ENCODE data around the gene PTCH1.

DNA sequence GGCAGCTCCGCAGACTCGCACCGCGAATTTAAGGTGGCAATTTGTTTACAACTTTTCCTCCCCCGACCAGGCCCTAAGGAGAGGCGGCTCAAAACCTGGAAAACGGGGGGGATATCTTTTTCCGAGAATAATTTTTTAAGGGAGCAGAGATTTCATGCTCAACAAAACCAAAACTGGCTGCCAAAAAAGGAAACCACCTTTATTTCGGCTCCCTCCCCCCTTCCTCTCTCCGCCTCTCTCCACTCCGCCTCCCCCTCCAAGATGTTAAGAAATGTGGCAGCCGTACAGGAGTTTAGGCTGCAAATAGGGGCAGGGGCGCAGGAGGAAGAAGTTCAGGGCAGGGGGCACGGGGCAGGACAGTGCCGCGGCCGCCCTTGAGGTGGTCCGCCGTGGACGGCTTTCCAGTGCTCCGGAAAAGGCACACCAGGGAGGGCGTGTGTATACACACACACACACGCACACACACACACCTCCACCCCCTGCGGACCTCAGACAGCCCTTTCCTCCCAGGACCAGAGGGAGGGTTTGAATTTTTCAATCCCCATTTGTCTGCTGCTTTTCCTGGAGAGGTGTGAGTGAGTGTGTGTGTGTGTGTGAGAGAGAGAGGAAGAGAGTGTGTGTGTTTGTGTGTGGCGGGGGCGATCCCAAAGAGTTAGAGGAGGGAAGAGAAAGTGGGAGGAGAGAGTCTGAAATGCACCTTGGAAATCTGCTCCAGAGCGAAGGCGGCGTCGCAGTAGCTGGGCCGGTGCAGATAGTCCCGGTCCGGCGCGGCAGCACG is 9.1 kb downstream of the PTCH1 start:
- TF ChIP-seq CTCF (IDR thresholded peaks at IDR 0.05; ENCODE audit: borderline replicate concordance, extremely low read depth, low read length, poor library complexity, severe bottlenecking) (no peak), EZH2 (IDR thresholded peaks at IDR 0.05; ENCODE audit: borderline replicate concordance, low read depth, low read length, severe bottlenecking) (no peak)
